ENCODE measurements around the gene THSD4. TPM values are rescaled to one million over a fixed set of nuclear protein-coding genes. Genes with fewer than 3 reads are reported as not detected.

The THSD4 gene
- polyA plus RNA-seq, 1 donor (not counting 4 experiments of a cell fraction or from before 2014, with no cell fraction given) = 24.5 TPM

DNA sequence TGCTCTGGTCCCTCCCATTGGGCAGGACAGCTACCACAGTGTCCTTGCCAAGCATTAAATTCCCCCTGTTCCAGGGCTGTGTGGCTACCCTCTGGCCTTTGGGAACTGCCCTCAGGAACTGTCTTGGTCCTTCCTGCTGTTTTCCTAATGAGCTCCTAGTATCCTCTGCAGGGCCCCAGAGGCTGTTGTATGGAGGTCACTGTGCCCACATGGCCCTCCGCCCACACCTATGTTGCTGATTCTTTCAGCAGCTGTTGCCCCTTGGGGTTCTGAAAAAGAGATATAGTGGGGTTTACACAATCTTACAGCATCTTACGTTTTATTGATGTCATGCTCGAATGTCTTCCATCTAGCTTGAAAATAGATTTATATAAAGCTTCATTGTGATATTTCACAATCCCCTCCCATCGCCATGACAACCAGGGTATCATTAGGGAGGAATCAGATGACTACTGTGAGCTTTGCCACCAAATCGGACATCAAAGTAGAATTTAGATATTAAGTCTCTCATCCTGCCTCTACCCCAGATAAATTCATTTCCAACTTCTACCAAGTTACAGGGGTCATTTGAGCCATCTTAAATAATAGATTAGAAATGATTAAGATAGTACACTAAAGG lies 598.0 kb downstream of the THSD4 start:
- no peak overlapping the region for H2AFZ ChIP-seq (ENCODE audit: control insufficient read depth, low read length)
- H4K20me1 ChIP-seq (ENCODE audit: control insufficient read depth, extremely low read depth, insufficient read depth, low read length) = no peaks in the 10 kb centered on the region
- dilution Hi-C loops (cut with MboI; ENCODE audit: extremely low pct_ligation_motif_present, low sequenced_read_pairs) = no loop called here
- peaks cover 4% of the 10 kb centered on the region for H3K4me1 ChIP-seq (ENCODE audit: control insufficient read depth, extremely low read depth, insufficient read depth, low read length)
- no peak for DNase-seq (ENCODE audit: low read depth, low spot score)
- H3K4me2 ChIP-seq (ENCODE audit: control insufficient read depth, extremely low read depth, insufficient read depth, low read depth, low read length) = no peak overlapping the region
- TF ChIP-seq EZH2 (IDR thresholded peaks at IDR 0.05; ENCODE audit: low read length) = no peak
- TF ChIP-seq, protein P1, sequence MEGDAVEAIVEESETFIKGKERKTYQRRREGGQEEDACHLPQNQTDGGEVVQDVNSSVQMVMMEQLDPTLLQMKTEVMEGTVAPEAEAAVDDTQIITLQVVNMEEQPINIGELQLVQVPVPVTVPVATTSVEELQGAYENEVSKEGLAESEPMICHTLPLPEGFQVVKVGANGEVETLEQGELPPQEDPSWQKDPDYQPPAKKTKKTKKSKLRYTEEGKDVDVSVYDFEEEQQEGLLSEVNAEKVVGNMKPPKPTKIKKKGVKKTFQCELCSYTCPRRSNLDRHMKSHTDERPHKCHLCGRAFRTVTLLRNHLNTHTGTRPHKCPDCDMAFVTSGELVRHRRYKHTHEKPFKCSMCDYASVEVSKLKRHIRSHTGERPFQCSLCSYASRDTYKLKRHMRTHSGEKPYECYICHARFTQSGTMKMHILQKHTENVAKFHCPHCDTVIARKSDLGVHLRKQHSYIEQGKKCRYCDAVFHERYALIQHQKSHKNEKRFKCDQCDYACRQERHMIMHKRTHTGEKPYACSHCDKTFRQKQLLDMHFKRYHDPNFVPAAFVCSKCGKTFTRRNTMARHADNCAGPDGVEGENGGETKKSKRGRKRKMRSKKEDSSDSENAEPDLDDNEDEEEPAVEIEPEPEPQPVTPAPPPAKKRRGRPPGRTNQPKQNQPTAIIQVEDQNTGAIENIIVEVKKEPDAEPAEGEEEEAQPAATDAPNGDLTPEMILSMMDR (optimal IDR thresholded peaks at IDR 0.05 in 1 of 3, IDR thresholded peaks at IDR 0.05 in 1 of 3, conservative IDR thresholded peaks at IDR 0.05 in 1 of 3; ENCODE audit: extremely low read depth in 1 of 3, insufficient read depth in 2 of 3, low read length in 3 of 3) = no peak
- no peaks in the 10 kb centered on the region for H3K9me1 ChIP-seq (ENCODE audit: control insufficient read depth, extremely low read depth, insufficient read depth, low read length)
- H3K27me3 ChIP-seq (ENCODE audit: control insufficient read depth, extremely low read depth, insufficient read depth, low read length) = no peaks in the 10 kb centered on the region
- H3K4me3 ChIP-seq (ENCODE audit: control insufficient read depth in 2 of 3, extremely low read depth in 1 of 3, insufficient read depth in 2 of 3, low read depth in 1 of 3, low read length in 3 of 3) = no peak overlapping the region
- H3K79me2 ChIP-seq (ENCODE audit: control insufficient read depth, insufficient read depth, low read length) = no peaks in the 10 kb centered on the region
- H3K9ac ChIP-seq (ENCODE audit: control insufficient read depth, extremely low read depth, insufficient read depth, low read length) = no peak overlapping the region
- no peak for FAIRE-seq
- H3K36me3 ChIP-seq (ENCODE audit: control insufficient read depth in 2 of 2, extremely low read depth in 1 of 2, insufficient read depth in 2 of 2, low read length in 2 of 2) = no peaks in the 10 kb centered on the region
- H3K27ac ChIP-seq (ENCODE audit: control insufficient read depth, insufficient read depth, low read length) = no peak overlapping the region
- H3K9me3 ChIP-seq (ENCODE audit: control insufficient read depth, low read depth, low read length) = no peaks in the 10 kb centered on the region

DNA sequence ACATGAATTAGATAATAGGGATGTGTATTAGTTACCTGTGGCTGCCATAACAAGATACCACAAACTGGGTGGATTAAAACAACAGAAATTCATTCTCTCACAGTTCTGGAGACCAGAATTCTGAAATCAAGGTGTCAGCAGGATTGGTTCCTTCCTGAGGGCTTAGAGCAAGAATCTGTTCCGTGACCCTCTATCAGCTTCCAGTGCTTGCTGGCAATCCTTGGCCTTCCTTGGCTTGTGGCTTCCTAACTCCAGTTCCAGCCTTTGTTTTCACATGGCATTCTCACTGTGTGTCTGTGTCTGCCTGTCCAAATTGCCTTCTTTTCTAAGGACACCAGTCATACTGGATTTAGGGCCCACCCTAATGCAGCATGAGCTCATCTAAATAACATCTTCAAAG lies 600.6 kb downstream of the THSD4 start:
- H3K4me3 ChIP-seq (ENCODE audit: control insufficient read depth in 2 of 3, extremely low read depth in 1 of 3, insufficient read depth in 2 of 3, low read depth in 1 of 3, low read length in 3 of 3) = no peak overlapping the region
- H4K20me1 ChIP-seq (ENCODE audit: control insufficient read depth, extremely low read depth, insufficient read depth, low read length) = no peaks in the 10 kb centered on the region
- no peak overlapping the region for H3K9ac ChIP-seq (ENCODE audit: control insufficient read depth, extremely low read depth, insufficient read depth, low read length)
- dilution Hi-C loops (cut with MboI; ENCODE audit: extremely low pct_ligation_motif_present, low sequenced_read_pairs) = no loop called here
- DNase-seq (ENCODE audit: low read depth, low spot score) = no peak
- H3K36me3 ChIP-seq (ENCODE audit: control insufficient read depth in 2 of 2, extremely low read depth in 1 of 2, insufficient read depth in 2 of 2, low read length in 2 of 2) = no peaks in the 10 kb centered on the region
- peaks cover 4% of the 10 kb centered on the region for H3K4me1 ChIP-seq (ENCODE audit: control insufficient read depth, extremely low read depth, insufficient read depth, low read length)
- H3K9me1 ChIP-seq (ENCODE audit: control insufficient read depth, extremely low read depth, insufficient read depth, low read length) = no peaks in the 10 kb centered on the region
- H3K4me2 ChIP-seq (ENCODE audit: control insufficient read depth, extremely low read depth, insufficient read depth, low read depth, low read length) = no peak overlapping the region
- TF ChIP-seq, protein P1 (optimal IDR thresholded peaks at IDR 0.05 in 1 of 3, IDR thresholded peaks at IDR 0.05 in 1 of 3, conservative IDR thresholded peaks at IDR 0.05 in 1 of 3; ENCODE audit: extremely low read depth in 1 of 3, insufficient read depth in 2 of 3, low read length in 3 of 3) = no peak
- H3K27ac ChIP-seq (ENCODE audit: control insufficient read depth, insufficient read depth, low read length) = no peak overlapping the region
- no peaks in the 10 kb centered on the region for H3K79me2 ChIP-seq (ENCODE audit: control insufficient read depth, insufficient read depth, low read length)
- H2AFZ ChIP-seq (ENCODE audit: control insufficient read depth, low read length) = no peak overlapping the region
- H3K9me3 ChIP-seq (ENCODE audit: control insufficient read depth, low read depth, low read length) = no peaks in the 10 kb centered on the region
- no peaks in the 10 kb centered on the region for H3K27me3 ChIP-seq (ENCODE audit: control insufficient read depth, extremely low read depth, insufficient read depth, low read length)
- FAIRE-seq = no peak
